Measurements from ENCODE around the gene WDFY2.
"Not testable (repeated sequence)": the region's sequence is repeated elsewhere in the genome, so short reads cannot be mapped to it uniquely, and the experiment has no call there.

WDFY2 gene

DNA sequence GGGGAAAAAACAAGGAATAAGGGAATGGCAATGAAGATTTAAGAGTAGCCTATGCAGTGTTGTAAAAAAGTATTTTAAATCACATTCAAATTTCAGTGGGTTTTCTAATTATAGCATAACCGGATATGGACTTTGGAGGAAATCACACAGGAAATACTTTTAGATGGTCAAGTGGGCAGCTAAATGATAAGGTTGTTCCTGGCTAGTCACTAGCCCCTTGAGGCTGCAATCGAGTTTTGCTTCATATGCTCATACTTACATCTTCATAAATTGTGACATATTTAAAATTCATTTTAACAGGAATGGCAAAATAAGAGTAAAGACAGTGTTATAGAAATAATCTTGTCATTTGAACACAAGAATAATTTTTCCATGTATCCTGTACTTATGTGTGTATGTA, 88.9 kb downstream of the WDFY2 start:
- DNase-seq = no peak

DNA sequence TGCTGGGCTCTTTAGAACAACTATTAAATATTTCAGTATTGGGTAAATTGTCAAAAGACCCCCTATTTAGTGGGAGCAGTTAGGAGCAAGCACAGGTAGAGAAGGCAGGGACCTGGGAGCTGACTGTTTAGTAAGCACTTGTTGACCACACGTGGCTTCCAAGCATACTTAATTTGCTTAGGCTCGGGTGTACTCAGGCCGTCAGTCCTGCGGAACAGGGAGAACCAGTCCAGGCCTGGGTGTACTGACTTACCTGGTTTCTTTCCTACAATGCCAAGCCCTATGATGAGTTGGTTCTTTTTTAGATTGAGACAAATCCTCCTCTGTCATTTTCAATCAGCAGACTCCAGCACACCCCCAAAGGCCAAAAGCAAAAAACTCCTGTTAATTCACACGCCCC, 90.0 kb downstream of the WDFY2 start:
- no peak for DNase-seq

DNA sequence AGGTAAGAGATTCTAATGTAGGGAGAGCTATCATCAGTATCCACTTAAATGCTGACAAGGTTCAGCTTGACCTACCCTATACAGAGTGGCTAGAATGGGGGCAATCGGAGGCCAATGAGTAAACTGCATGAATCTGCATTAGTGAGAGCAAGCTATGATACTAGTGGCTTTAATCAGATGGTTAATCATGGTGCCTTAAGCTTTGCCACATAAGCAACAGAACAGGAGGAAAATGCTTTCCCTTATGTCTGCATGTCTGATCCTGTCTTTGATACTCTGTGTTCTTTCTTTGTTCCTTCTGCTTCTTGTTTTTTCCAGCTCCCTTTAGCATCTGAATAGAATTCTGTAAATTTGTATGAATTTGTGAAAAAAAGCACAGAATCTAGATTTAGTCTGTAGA, 91.1 kb downstream of the WDFY2 start:
- no peak for DNase-seq

DNA sequence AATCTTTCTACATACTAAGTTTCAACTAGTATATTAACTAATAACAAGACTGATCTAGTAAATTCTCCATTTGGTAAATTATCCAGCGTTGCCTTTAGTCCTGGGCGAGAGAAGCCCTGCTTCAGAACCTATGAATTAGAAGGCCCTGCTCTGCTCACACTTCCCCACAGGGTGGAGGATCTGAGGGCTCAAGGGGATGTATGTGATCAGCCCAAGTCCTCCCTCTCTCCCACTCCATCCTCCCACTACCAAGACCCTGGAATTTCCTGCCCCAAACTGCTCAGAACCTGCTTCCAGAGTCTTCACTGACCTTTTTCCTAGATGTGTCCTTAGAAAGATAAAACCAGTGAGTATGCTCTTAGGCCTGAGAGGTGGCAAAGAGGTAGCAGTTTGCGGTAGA, 91.6 kb downstream of the WDFY2 start:
- no peak for DNase-seq

DNA sequence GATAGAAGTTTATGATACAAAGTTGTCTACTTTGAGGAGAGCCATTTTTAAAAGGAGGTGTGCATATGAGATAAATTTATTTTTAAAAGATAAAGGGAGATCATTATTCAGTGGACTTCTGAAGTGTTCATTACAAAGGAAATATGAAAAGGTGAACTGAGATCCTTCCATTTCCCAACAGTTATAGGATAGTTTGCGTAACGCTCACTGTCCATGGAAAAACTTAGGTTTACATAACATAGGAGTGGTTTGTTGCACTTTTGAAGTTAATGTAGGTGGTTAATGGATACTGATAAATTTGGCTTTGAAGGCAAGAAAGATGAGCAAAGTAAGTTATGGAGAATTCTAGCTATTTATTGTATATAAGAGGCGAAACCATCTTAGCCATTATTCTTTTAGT, 92.5 kb downstream of the WDFY2 start:
- no peak for DNase-seq

DNA sequence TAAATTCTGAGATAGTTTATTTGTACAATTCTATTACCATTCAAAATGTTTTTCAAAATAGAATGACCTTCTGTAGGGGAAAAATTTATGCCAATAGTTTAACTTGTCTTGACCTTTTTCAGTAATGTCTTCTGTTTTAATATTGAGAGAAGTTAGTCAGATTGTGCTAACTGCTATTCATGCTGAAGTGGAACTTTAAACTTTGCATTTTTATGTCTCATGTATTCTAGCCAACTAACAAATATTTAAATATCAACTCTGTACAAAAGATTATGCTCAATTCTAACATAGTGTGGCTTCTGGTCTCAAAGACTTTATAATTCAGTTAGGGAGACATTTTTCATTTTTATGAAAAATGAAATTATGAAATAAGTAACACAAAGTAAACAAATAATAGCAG, 94.2 kb downstream of the WDFY2 start:
- no peak for DNase-seq

DNA sequence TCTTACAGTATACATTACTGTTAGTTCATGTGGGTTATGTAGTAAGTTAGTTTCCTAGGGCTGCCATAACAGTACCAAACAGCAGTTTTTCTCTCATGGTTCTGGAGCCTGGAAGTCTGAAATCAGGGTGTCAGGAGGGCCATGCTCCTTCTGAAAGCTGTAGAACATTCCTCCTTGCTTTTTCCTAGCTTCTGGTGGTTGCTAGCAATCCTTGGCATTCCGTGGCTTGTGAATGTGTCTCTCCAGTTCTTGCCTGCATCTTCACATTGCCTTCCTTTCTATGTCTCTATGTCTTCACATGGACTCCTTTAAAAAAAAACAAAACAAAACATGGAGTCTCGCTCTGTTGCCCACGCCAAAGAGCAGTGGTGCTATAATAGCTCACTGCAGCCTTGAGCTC, 95.4 kb downstream of the WDFY2 start:
- DNase-seq = no peak

DNA sequence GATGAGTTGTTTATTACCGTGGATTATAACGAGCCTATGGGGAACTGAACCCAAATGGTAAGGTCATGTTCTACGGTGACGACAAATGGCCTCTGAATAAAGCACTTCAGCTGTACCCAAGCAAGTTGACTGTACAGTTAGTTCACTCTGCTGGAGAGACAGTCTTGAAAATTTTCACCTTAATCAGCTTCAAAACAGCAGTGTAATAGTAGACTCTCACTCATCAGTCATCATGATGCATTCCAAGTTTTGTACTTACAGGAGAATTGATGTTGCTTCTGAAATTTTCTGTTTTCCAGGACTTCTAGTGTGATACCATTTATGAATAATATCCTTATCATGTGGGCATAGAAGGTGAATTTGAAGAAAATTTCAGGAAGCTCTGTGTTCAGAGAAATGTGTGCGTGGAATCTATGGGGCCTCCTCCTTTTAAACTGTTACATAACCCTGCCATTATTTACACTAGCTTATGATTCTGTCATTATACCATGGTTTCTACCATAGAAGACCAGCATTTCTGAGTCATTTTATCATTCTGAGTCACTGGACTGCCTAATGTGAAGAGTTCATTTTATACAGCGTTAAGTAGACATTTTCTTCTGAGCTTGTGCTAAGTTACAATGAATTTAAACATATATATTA, 96.9 kb downstream of the WDFY2 start:
- DNase-seq = no peak

DNA sequence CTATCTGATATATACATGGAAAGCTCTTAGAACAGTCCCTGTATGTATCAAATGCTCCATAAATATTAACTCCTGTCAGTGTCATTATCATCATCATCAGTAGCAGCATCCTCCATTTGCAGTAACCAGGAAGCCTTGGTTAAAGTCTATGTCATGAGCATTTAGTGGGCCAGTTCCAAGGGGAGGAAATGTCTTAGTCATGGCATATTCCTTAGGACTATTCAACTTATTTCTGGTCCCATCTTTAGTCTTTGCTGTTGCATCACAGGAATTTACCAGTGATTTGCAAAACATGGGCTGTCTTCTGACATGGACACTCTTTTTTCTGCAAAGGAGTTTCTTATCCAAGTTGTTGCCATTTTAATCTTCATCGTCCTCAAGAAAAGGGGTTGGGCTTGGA, 98.4 kb downstream of the WDFY2 start:
- DNase-seq = no peak

DNA sequence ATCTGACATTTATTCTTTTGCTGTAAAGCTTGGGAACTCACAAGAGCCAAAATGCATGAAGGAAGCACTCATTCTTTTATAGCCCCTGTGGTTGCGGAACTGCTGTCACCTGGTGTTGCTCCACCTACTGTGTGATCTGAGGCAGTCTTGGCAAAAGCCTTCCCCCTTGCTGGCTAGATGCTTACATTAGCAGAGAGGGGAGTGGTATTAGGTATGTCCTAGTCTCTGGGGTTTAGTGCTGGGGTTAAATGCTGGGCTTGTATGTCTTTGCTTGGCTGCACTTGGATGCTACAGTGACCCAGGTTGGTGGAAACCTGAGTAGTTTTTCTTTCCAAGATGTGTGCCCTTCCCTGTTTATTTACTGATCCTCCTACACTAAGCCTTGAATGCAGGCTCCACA, 99.3 kb downstream of the WDFY2 start:
- DNase-seq = no peak

DNA sequence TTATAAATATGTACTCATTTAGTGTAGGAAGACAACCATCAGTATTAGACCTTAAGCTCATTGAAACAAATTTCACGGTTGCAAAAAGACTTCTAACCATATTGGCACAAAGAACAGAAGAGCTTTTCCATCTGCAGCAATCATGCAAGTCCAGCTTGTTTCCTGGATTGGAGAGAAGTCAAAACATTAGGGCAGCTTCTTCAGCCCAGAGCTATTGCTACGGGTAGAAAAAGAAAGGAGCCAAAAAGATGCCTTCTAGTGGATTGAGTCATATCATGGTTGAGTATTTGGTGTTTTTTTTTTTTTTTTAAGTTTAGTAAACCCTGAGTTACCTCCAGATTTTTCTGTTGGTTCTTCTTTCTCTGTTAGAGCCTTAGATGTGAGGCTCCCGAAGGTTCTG, 99.8 kb downstream of the WDFY2 start:
- DNase-seq = no peak

DNA sequence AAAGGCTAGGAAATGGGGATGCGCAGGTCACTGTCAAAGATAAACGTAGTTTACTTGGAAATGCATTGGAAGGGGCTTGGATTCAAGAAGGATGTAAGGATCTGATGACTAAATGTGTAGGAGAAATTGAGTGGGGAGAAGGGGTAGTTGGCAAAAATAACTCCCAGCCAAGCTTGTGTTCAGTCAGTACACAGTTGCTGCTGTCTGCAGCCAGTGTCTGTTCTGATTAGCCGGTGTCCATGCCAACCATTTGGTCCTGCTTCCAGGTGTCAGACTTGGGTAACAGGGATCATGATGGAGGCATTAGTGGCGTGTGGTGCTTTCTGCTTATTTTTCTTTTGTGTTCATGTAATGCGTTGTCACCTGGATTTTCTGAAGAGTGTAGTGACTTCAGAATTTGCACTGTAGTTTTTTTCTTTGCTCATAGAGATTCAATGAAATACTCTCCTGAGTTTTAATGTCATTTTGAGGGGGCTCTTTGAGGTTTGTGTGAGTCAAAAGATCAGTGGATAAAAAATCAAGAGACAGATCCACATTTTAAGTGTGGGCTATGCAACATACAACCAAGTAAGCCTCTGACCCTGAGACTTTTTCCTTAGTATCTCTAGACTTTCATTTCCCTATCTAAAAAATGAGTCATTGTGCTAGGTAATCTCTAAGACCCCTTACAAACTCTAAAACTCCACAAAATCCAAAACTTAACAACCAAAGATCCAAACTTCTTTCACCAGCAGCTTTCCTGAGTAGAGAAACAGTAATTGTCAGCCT, 103.9 kb downstream of the WDFY2 start:
- no peak for DNase-seq

DNA sequence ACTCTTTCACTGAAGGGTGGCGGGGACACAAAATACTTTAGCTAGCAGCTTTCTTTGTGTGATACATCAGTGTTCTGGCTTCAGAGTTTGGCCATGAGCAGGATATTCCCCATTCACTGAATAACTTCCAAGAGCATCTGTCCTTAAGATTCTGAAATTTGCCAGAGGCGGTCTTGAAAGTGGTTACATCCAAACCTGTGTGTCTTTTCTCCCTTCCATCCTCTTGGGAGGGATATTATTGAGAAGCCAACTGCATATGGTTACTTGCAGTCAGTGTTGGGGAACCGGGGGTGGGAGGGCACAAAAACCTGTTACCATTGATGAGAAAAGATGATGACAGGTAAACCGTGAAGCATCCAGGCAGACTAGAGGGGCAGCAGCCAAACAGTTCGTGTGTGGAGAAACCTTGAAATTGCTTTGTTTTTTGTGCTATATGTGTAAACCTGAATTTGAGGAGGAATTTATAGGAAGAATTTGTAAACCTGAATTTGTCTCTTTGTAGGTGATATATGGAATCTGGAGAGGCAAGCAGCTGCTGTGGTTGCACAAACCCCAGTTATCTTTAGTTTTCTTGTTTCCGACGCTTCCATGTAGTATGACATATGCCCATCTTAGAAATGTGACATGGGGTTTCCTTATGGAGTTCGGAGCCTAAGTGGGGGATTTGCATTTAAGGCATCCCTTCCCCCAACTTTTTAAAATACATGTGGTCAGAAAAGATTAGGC, 104.8 kb downstream of the WDFY2 start:
- no peak for DNase-seq

DNA sequence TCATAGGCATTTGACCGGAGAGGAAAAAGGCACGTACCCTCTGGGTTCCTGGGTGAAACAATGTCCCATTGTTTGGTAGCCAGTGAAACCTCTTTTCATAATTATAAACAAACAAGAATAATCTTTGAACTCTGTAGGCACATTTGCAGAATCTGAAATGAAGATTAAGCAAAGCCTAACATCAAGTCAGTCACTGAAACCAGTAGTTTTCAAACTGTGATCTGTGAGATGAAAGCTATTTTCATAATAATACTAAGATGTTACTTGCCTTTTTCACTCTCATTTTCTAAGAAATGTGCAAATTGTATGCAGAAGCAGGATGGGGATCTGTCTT, 105.4 kb downstream of the WDFY2 start:
- DNase-seq = no peak

DNA sequence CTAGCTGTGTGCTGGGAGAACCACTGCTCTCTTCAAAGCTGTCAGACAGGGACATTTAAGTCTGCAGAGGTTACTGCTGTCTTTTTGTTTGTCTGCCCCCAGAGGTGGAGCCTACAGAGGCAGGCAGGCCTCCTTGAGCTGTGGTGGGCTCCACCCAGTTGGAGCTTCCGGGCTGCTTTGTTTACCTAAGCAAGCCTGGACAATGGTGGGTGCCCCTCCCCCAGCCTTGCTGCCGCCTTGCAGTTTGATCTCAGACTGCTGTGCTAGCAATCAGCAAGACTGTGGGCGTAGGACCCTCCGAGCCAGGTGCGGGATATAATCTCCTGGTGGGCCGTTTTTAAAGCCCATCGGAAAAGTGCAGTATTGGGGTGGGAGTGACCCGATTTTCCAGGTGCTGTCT, 111.4 kb downstream of the WDFY2 start:
- not testable (repeated sequence) for DNase-seq

DNA sequence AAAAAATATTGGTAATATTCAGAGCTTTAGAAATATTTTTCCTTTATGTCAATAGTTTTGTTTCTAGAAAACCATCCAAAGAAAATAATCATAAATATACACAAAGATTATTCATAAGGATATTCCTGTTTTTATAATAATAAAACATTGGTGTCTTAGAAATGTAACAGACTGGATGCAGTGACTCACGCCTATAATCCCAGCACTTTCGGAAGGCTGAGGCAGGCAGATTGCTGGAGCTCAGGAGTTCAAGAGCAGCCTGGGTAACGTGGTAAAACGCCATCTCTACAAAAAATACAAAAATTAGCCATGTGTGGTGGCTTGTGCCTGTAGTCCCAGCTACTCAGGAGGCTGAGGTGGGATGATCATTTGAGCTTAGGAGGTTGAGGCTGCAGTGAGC, 112.9 kb downstream of the WDFY2 start:
- DNase-seq = no peak

DNA sequence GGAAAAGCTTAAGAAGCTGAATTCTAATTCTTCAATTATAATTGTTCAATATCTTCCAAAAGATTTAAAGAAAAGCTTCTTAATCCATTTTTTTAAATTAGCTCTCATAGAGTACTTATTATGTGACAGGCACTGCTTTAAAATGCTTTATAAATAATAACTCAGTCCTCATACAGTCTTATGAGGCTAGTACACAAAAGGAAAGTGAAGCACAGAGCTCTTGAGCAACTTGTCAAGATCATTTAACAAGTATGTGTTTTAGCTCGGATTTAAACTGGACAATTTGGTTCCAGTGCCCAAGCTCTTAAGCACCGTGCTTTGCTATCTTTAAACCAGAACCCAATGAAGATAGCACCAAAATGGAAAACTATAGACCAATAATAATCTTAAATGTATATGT, 113.6 kb downstream of the WDFY2 start:
- DNase-seq = no peak

DNA sequence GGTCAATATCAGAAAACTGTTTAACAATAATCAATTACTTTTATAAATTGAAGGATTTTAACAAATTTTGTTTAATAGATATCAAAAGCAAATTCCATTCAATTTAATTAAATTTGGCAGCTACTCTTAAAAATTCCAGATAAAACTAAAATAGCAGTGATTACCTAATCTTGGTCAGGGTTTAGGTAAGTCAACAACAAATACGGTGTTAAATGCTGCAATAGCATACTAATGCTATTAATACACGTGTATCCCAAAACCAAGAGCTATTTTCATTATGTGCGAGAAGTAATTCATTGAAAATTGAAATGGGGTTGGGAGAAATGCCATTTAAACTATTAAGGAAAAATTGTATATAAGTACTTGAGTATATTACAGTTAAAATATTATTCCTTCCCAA, 114.1 kb downstream of the WDFY2 start:
- no peak for DNase-seq

DNA sequence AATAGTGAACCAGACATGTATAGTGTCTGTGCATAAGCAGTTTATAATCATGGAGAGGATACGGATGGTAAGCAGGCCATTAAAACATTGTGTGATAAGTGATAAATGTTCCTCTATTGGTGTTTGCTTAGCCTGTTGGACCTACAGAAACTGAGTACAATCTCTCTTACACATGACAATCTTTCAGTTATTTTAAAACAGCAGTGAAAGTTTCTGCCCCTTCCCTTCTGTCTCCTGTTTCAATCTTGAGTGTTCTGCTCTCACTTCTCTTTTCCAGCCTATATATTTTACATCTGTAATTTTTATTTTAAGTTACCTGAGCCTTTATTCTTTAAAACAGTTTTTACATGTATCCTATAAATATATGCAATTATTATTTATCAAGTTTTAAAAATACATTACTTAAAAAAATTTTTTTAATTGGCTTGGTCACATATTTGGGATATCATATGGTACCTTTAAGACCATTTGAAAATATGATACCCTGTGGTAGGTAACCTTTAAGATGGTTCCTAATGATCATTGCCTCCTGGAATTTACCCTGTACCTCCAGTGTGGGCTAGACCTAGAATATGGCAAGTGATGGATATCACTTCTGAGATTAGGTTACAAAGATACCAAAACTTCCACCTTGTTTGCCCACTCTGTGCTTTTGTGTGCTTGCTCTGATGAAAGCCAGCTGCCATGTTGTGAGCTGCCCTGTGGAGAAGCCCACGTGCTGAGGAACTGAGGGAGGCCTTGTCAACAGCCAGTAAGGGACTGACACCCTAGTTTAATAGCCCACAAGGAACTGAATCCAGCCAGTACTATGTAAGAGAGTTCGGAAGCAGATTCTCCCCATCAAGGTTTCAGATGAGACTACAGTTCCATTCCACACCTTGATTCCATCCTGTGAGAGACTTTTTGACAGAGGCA, 120.4 kb downstream of the WDFY2 start:
- no peak for DNase-seq

DNA sequence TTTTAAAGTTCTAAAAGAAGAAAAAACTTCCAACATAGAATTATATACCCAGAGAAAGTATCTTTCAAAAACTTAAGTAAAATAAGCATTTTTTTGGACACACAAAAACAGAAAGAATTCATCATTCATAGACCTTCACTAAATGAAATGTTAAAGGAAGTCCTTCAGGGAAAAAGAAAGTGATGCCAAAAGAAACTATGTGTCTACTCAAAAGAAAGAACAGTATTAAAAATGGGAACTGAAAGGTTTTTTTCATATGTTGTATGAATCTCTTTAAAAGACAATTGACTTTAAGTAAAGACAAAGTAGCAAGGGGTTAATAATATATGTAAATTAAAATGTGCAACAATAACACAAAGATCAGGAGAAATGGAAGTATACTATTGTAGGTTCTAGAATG, 123.2 kb downstream of the WDFY2 start:
- DNase-seq = no peak

DNA sequence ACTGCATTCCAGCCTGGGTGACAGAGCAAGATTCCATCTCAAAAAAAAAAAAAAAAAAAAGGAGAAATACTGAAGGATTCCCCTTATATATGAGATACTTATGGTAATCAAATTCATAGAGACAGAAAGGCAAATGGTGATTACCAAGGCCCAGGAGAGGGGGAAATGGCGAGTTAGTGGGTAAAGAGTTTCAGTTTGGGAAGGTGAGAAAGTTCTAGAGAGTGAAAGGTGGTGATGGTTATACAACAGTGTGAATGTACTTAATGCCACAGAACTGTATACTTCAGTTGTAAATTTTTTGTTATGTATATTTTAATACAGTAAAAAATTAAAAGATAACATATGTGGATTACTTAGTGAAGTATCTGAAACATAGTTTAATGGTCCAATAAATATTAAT, 129.5 kb downstream of the WDFY2 start:
- no peak for DNase-seq

DNA sequence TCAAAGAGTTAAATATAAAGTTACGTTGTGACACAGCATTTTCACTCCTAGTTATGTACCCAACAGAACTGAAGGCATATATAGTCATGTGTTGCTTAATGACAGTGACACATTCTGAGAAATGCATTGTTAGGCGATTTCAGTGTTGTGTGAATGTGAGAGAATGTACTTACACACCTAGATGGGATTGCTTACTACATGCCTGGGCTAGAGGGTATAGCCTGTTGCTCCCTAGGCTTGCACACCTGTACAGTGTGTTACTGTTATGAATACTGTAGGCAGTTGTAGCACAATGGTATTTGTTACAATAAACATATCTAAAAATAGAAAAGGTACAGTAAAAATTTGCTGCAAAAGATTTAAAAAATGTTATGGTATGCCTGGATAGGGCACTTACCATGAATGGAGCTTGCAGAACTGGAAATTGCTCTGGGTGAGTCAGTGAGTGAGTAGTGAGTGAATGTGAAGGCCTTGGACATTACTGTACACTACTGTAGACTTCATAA, 130.5 kb downstream of the WDFY2 start:
- DNase-seq = no peak

DNA sequence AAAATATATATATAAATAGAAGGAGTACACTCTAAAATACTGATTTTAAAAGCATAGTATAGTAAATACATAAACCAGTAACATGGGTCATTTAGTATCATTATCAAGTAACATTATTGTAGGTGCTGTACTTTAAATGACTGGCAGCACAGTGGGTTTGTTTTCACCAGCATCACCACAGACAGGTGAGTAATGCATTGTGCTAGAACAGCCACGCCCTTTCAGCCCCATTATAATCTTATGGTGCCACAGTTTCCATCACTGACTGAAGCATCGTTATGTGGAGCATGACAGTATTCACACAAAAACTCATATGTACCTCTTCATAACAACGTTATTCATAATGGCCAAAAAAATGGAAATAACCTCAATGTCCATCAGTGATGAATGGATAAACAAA, 131.4 kb downstream of the WDFY2 start:
- DNase-seq = no peak

Measured in femur (tissue), 1 donor.